Measurements from ENCODE around the gene CHPT1.

Gene CHPT1

GRCh38 chr12:101761350-101761749, 63.9 kb downstream of the CHPT1 start:
- FAIRE-seq (no peak), DNase-seq (ENCODE audit: low spot score) (no peak)

GRCh38 chr12:101761781-101762180, 64.3 kb downstream of the CHPT1 start:
- no peak for FAIRE-seq
- DNase-seq (ENCODE audit: low spot score): no peak

GRCh38 chr12:101763246-101763931, 65.9 kb downstream of the CHPT1 start:
- DNase-seq (ENCODE audit: low spot score) (no peak), FAIRE-seq (no peak)

GRCh38 chr12:101764051-101764792, 66.8 kb downstream of the CHPT1 start:
- FAIRE-seq (no peak), DNase-seq (ENCODE audit: low spot score) (no peak)

GRCh38 chr12:101767537-101767936, 70.1 kb downstream of the CHPT1 start:
- no peak for DNase-seq (ENCODE audit: low spot score)
- FAIRE-seq: no peak

- FAIRE-seq: no peak
Observed at GRCh38 chr12:101768781-101769180, 71.3 kb downstream of the CHPT1 start.

GRCh38 chr12:101769865-101770264, 72.4 kb downstream of the CHPT1 start:
- FAIRE-seq: no peak
- DNase-seq (ENCODE audit: low spot score): no peak

More at GRCh38 chr12:101768781-101769180, 71.3 kb downstream of the CHPT1 start:
- DNase-seq (ENCODE audit: low spot score): no peak

- FAIRE-seq (no peak), DNase-seq (ENCODE audit: low spot score) (no peak)
Observed at GRCh38 chr12:101772012-101772775, 74.8 kb downstream of the CHPT1 start.

GRCh38 chr12:101773650-101774162, 76.3 kb downstream of the CHPT1 start:
- DNase-seq (ENCODE audit: low spot score) (peak; percentile 47), FAIRE-seq (peak; percentile 79)

- DNase-seq (ENCODE audit: low spot score) (no peak), FAIRE-seq (no peak)
Observed at GRCh38 chr12:101775816-101776215, 78.4 kb downstream of the CHPT1 start.

GRCh38 chr12:101777485-101777884, 80.0 kb downstream of the CHPT1 start:
- DNase-seq (ENCODE audit: low spot score) (no peak), FAIRE-seq (no peak)

GRCh38 chr12:101777978-101778377, 80.5 kb downstream of the CHPT1 start:
- DNase-seq (ENCODE audit: low spot score): no peak
- FAIRE-seq: no peak
